NOMO-1 treated with DMSO at 0.1 percent for 48 hours (cell line): ENCODE data around the gene AFAP1L1.

Experiments
- DNase-seq: peaks from one replicate; lab custom pipeline; 2025; ENCODE audit not compliant: unreplicated experiment; lab: John Stamatoyannopoulos, UW

Gene AFAP1L1

GRCh38 chr5:149271716-149272563 lies at the start of gene AFAP1L1:
TSS of gene AFAP1L1 (plus strand) at chr5:149271859. CDS start at chr5:149271969, 110 bp downstream.
- peak; percentile 8 for DNase-seq

- peak; percentile 80 for DNase-seq
Measured at GRCh38 chr5:149223081-149223848, 48.4 kb upstream of the AFAP1L1 start.

GRCh38 chr5:149224282-149224681 lies 47.4 kb upstream of the AFAP1L1 start:
- DNase-seq, result no peak

- DNase-seq, result no peak
Measured at GRCh38 chr5:149227168-149227826, 44.4 kb upstream of the AFAP1L1 start.

GRCh38 chr5:149228618-149229297 lies 42.9 kb upstream of the AFAP1L1 start:
- peak; percentile 59 for DNase-seq

GRCh38 chr5:149229298-149229937 lies 42.2 kb upstream of the AFAP1L1 start:
- DNase-seq, result no peak

DNA sequence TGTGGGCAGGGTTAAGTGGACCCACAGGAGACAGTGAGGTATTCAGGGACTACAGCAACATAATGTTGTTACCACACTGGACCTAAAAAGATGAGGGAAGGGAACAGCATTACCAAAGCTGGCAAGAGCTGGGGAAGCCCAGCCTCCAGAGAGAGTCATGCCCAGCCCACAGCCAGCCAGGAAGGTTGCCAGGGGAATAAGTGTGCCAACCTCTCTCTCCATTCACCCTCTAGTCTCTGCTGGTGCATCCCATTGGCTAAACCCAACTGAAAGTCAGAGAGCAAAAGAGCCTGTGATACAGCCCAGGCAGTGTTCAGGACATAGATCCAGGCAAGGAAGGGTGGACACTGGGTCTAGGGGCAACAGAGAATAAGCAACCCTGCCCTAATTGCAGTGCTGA lies 35.8 kb upstream of the AFAP1L1 start:
- DNase-seq, result no peak

DNA sequence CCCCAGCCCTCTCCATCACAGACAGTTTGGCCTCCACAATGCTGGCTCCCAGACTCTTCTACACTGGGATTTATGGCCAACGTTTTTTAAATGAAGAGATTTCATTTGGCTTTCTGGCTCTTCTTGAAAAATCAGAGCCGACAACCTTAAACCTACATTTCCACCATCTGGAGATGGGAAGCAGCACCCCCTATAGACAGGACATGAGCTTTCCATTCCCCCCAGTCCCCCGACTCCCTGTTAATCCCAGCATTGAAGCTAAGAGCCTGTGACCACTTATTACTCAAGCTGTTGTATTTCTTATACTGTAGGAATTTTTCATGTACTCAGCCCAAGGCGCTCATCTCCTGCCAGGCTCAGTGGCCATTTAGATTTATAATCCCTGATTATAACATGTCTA lies 34.0 kb upstream of the AFAP1L1 start:
- no peak for DNase-seq

GRCh38 chr5:149238540-149238939 lies 33.1 kb upstream of the AFAP1L1 start:
- no peak for DNase-seq

DNA sequence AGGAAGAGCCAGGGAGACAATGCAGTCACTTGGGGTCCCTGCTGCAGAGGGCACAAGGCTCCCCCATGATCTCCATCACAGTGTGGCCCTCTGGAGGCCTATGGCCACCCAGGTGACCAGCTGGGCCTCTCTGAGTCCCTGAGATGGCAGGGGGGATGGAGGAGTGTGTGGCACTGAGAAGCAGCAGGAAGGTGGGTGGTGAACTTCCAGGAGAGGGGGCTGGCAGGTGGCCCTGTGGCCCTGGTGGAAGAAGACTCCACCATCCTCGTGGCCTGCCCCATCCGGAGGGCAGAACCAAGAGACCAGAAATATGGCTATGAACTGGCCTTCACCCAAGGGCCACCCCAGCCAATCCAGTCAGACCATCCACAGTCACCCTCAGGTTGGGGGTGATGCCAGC lies 31.7 kb upstream of the AFAP1L1 start:
- DNase-seq, result no peak

DNA sequence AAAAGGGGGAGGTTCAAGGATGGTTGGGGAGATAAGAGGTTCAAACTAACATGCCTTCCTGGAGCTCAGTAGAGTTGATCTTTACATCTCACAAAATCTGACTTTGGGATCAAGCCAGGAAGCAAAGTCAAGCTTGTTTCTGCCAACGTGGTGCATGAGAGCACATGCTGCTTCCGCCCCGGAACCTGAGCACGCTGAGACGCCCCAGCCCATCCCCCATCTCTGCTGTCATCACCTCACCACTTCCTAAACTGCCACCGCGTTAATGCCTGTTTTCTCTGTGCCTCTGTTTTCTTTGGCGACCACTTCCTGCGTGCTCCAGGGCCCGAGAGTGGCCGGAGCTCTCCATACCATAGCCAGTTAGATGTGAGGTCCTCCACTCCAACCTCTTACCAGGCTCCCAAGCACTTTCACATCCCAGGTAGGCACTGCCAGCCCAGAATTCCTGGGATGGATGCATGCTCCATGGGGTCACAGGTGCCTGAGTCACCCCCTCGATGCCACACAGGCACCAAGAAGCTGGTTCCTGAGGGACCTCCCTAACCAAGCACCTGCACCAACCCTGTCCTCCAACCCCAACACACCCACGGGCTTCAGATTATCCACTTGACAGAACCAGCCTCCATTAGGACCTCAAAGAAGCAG lies 31.2 kb upstream of the AFAP1L1 start:
- no peak for DNase-seq

DNA sequence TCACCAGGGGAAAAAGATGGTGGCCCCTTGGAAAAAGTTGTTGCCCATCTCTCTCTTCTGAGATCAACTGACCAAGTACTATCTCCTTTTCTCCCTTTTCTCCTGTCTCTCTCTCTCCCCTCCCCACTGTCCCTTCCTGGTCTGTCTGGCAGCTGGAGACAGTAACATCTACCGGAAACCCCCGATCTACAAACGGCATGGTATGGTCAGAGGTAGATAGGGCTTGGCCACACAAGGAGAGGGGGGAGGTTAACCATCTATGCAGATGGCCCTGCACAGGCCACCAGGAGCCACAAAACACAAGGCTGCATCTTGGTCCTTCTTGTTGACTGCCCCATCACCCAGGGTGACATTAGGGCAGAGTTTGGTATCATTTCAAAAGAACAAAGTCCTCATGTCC lies 29.3 kb upstream of the AFAP1L1 start:
- DNase-seq, result no peak

GRCh38 chr5:149246906-149247305 lies 24.8 kb upstream of the AFAP1L1 start:
- DNase-seq, result no peak

DNA sequence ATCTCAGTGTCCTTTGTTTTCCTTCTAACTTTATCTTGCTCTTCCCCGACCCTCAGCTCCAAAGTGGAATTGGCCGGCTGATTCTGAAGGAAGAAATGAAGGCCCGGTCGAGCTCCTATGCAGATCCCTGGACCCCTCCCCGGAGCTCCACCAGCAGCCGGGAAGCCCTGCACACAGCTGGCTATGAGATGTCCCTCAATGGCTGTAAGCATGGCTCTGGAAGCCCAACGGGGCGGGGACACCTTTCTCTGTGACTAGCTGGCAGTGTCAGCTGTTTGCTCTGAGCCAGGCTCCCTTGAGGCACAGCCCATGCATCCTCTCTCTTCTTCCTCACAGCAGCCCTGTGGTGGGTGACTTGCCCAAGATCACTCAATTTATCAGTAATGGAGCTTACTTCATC lies 23.9 kb upstream of the AFAP1L1 start:
- DNase-seq, result no peak

GRCh38 chr5:149251546-149251945 lies 20.1 kb upstream of the AFAP1L1 start:
- DNase-seq, result no peak

GRCh38 chr5:149254506-149254905 lies 17.2 kb upstream of the AFAP1L1 start:
- no peak for DNase-seq

GRCh38 chr5:149256451-149256850 lies 15.2 kb upstream of the AFAP1L1 start:
- no peak for DNase-seq

DNA sequence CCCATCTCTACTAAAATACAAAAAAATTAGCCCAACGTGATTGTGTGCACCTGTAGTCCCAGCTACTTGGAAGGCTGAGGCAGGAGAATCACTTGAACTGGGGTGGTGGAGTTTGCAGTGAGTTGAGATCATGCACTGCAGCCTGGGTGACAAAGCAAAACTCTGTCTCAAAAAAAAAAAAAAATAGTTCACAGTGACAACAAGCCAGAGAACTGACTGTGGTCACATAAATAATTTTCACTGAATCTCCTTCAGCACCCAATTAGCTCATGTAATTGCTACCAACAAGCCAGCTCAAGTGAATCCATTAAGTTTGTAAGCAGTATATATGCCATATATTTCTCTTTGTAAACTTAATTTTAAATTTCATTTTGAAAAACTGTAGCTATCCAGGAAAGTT lies 14.5 kb upstream of the AFAP1L1 start:
- DNase-seq, result no peak

- DNase-seq, result no peak
Measured at GRCh38 chr5:149257889-149258705, 13.6 kb upstream of the AFAP1L1 start.
